Measurements from ENCODE around the gene TBC1D10A. TPM values are rescaled to one million over a fixed set of nuclear protein-coding genes. Genes with fewer than 3 reads are reported as not detected.

The TBC1D10A gene
- polyA plus RNA-seq, 2 donors = 30.4 to 35.3 TPM

- no peak overlapping the region for H3K4me3 ChIP-seq (ENCODE audit: low read depth in 1 of 2, low read length in 2 of 2)
- no peaks in the 10 kb centered on the region for H3K9me3 ChIP-seq (ENCODE audit: control insufficient read depth in 2 of 2, insufficient read depth in 1 of 2, low read depth in 1 of 2, low read length in 1 of 2)
- peaks cover 41 to 65% of the 10 kb centered on the region in 2 donors for H3K36me3 ChIP-seq (ENCODE audit: control insufficient read depth in 2 of 2, insufficient read depth in 2 of 2, low read length in 1 of 2)
- no peaks in the 10 kb centered on the region for H3K27me3 ChIP-seq (ENCODE audit: control insufficient read depth in 1 of 2, insufficient read depth in 2 of 2, low read length in 2 of 2)
- H3K27ac ChIP-seq (ENCODE audit: low read depth in 2 of 2, low read length in 1 of 2) = peak overlapping the region in 1 of 2 donors; percentile 16
- WGBS, 2 donors = 94 to 97% methylated on average over 4 of the region's 4 CpGs
- H3K4me1 ChIP-seq (ENCODE audit: control insufficient read depth in 2 of 2, insufficient read depth in 2 of 2, low read length in 1 of 2) = peaks cover 0 to 4% of the 10 kb centered on the region in 2 donors
Measured at GRCh38 chr22:30334646-30335045, 7.9 kb upstream of the TBC1D10A start.

GRCh38 chr22:30333707-30334087 lies 7.0 kb upstream of the TBC1D10A start:
- Histone ChIP-seq H3K4me3 (ENCODE audit: low read depth in 1 of 2, low read length in 2 of 2) (no peak overlapping the region), H3K27me3 (ENCODE audit: control insufficient read depth in 1 of 2, insufficient read depth in 2 of 2, low read length in 2 of 2) (no peaks in the 10 kb centered on the region), H3K4me1 (ENCODE audit: control insufficient read depth in 2 of 2, insufficient read depth in 2 of 2, low read length in 1 of 2) (peaks cover 0 to 4% of the 10 kb centered on the region in 2 donors), H3K36me3 (ENCODE audit: control insufficient read depth in 2 of 2, insufficient read depth in 2 of 2, low read length in 1 of 2) (peaks cover 36 to 57% of the 10 kb centered on the region in 2 donors), H3K27ac (ENCODE audit: low read depth in 2 of 2, low read length in 1 of 2) (no peak overlapping the region), H3K9me3 (ENCODE audit: control insufficient read depth in 2 of 2, insufficient read depth in 1 of 2, low read depth in 1 of 2, low read length in 1 of 2) (no peaks in the 10 kb centered on the region)
- 84% methylated on average over 3 of the region's 3 CpGs for WGBS, 2 donors

- WGBS, 2 donors = 82 to 88% methylated on average over 2 of the region's 2 CpGs
Measured at GRCh38 chr22:30332994-30333706, 6.4 kb upstream of the TBC1D10A start.

GRCh38 chr22:30332551-30332950 lies 5.8 kb upstream of the TBC1D10A start:
- Histone ChIP-seq H3K4me1 (ENCODE audit: control insufficient read depth in 2 of 2, insufficient read depth in 2 of 2, low read length in 1 of 2) (peaks cover 0 to 4% of the 10 kb centered on the region in 2 donors), H3K27me3 (ENCODE audit: control insufficient read depth in 1 of 2, insufficient read depth in 2 of 2, low read length in 2 of 2) (no peaks in the 10 kb centered on the region), H3K9me3 (ENCODE audit: control insufficient read depth in 2 of 2, insufficient read depth in 1 of 2, low read depth in 1 of 2, low read length in 1 of 2) (no peaks in the 10 kb centered on the region), H3K27ac (ENCODE audit: low read depth in 2 of 2, low read length in 1 of 2) (no peak overlapping the region), H3K4me3 (ENCODE audit: low read depth in 1 of 2, low read length in 2 of 2) (no peak overlapping the region), H3K36me3 (ENCODE audit: control insufficient read depth in 2 of 2, insufficient read depth in 2 of 2, low read length in 1 of 2) (peaks cover 32 to 48% of the 10 kb centered on the region in 2 donors)
- WGBS, 2 donors = 79 to 80% methylated on average over 5 of the region's 5 CpGs

More at GRCh38 chr22:30332994-30333706, 6.4 kb upstream of the TBC1D10A start:
- Histone ChIP-seq H3K4me3 (ENCODE audit: low read depth in 1 of 2, low read length in 2 of 2) (no peak overlapping the region), H3K27me3 (ENCODE audit: control insufficient read depth in 1 of 2, insufficient read depth in 2 of 2, low read length in 2 of 2) (no peaks in the 10 kb centered on the region), H3K4me1 (ENCODE audit: control insufficient read depth in 2 of 2, insufficient read depth in 2 of 2, low read length in 1 of 2) (peaks cover 0 to 4% of the 10 kb centered on the region in 2 donors), H3K9me3 (ENCODE audit: control insufficient read depth in 2 of 2, insufficient read depth in 1 of 2, low read depth in 1 of 2, low read length in 1 of 2) (no peaks in the 10 kb centered on the region), H3K36me3 (ENCODE audit: control insufficient read depth in 2 of 2, insufficient read depth in 2 of 2, low read length in 1 of 2) (peaks cover 32 to 53% of the 10 kb centered on the region in 2 donors), H3K27ac (ENCODE audit: low read depth in 2 of 2, low read length in 1 of 2) (no peak overlapping the region)

GRCh38 chr22:30328466-30329049 lies 1.8 kb upstream of the TBC1D10A start:
- H3K4me3 ChIP-seq (ENCODE audit: low read depth in 1 of 2, low read length in 2 of 2) = no peak overlapping the region
- no peak overlapping the region for H3K27ac ChIP-seq (ENCODE audit: low read depth in 2 of 2, low read length in 1 of 2)
- peaks cover 2 to 11% of the 10 kb centered on the region in 2 donors for H3K4me1 ChIP-seq (ENCODE audit: control insufficient read depth in 2 of 2, insufficient read depth in 2 of 2, low read length in 1 of 2)
- no peaks in the 10 kb centered on the region for H3K9me3 ChIP-seq (ENCODE audit: control insufficient read depth in 2 of 2, insufficient read depth in 1 of 2, low read depth in 1 of 2, low read length in 1 of 2)
- H3K27me3 ChIP-seq (ENCODE audit: control insufficient read depth in 1 of 2, insufficient read depth in 2 of 2, low read length in 2 of 2) = no peaks in the 10 kb centered on the region
- WGBS, 2 donors = 82 to 83% methylated on average over 3 of the region's 3 CpGs
- peaks cover 4 to 13% of the 10 kb centered on the region in 2 donors for H3K36me3 ChIP-seq (ENCODE audit: control insufficient read depth in 2 of 2, insufficient read depth in 2 of 2, low read length in 1 of 2)

- WGBS, 2 donors = 60 to 64% methylated on average over 5 of the region's 5 CpGs
- Histone ChIP-seq H3K27me3 (ENCODE audit: control insufficient read depth in 1 of 2, insufficient read depth in 2 of 2, low read length in 2 of 2) (no peaks in the 10 kb centered on the region), H3K4me3 (ENCODE audit: low read depth in 1 of 2, low read length in 2 of 2) (no peak overlapping the region), H3K9me3 (ENCODE audit: control insufficient read depth in 2 of 2, insufficient read depth in 1 of 2, low read depth in 1 of 2, low read length in 1 of 2) (no peaks in the 10 kb centered on the region), H3K4me1 (ENCODE audit: control insufficient read depth in 2 of 2, insufficient read depth in 2 of 2, low read length in 1 of 2) (peaks cover 2 to 11% of the 10 kb centered on the region in 2 donors), H3K27ac (ENCODE audit: low read depth in 2 of 2, low read length in 1 of 2) (peak overlapping the region in 1 of 2 donors; percentile 94), H3K36me3 (ENCODE audit: control insufficient read depth in 2 of 2, insufficient read depth in 2 of 2, low read length in 1 of 2) (peaks cover 0 to 13% of the 10 kb centered on the region in 2 donors)
Measured at GRCh38 chr22:30327864-30328345, 1.2 kb upstream of the TBC1D10A start.

- Histone ChIP-seq H3K27me3 (ENCODE audit: control insufficient read depth in 1 of 2, insufficient read depth in 2 of 2, low read length in 2 of 2) (no peaks in the 10 kb centered on the region), H3K4me3 (ENCODE audit: low read depth in 1 of 2, low read length in 2 of 2) (peak overlapping the region; percentile 56 to 95), H3K4me1 (ENCODE audit: control insufficient read depth in 2 of 2, insufficient read depth in 2 of 2, low read length in 1 of 2) (peaks cover 2 to 16% of the 10 kb centered on the region in 2 donors), H3K36me3 (ENCODE audit: control insufficient read depth in 2 of 2, insufficient read depth in 2 of 2, low read length in 1 of 2) (peaks cover 0 to 6% of the 10 kb centered on the region in 2 donors), H3K9me3 (ENCODE audit: control insufficient read depth in 2 of 2, insufficient read depth in 1 of 2, low read depth in 1 of 2, low read length in 1 of 2) (no peaks in the 10 kb centered on the region), H3K27ac (ENCODE audit: low read depth in 2 of 2, low read length in 1 of 2) (peak overlapping the region; percentile 84 to 87)
- WGBS, 2 donors = 0 to 1% methylated on average over 33 to 34 of the region's 34 CpGs
Measured at GRCh38 chr22:30326255-30326705, 461 bp downstream of the TBC1D10A start.

- Histone ChIP-seq H3K4me3 (ENCODE audit: low read depth in 1 of 2, low read length in 2 of 2) (peak overlapping the region; percentile 56 to 95), H3K36me3 (ENCODE audit: control insufficient read depth in 2 of 2, insufficient read depth in 2 of 2, low read length in 1 of 2) (peaks cover 0 to 7% of the 10 kb centered on the region in 2 donors), H3K27ac (ENCODE audit: low read depth in 2 of 2, low read length in 1 of 2) (peak overlapping the region; percentile 84 to 87), H3K9me3 (ENCODE audit: control insufficient read depth in 2 of 2, insufficient read depth in 1 of 2, low read depth in 1 of 2, low read length in 1 of 2) (no peaks in the 10 kb centered on the region), H3K27me3 (ENCODE audit: control insufficient read depth in 1 of 2, insufficient read depth in 2 of 2, low read length in 2 of 2) (no peaks in the 10 kb centered on the region), H3K4me1 (ENCODE audit: control insufficient read depth in 2 of 2, insufficient read depth in 2 of 2, low read length in 1 of 2) (peaks cover 2 to 19% of the 10 kb centered on the region in 2 donors)
- WGBS, 2 donors = 26% methylated on average over 14 of the region's 14 CpGs
Measured at GRCh38 chr22:30325724-30326254, 952 bp downstream of the TBC1D10A start.

GRCh38 chr22:30325065-30325720 lies 1.5 kb downstream of the TBC1D10A start:
- Histone ChIP-seq H3K27ac (ENCODE audit: low read depth in 2 of 2, low read length in 1 of 2) (peak overlapping the region; percentile 84 to 87), H3K4me1 (ENCODE audit: control insufficient read depth in 2 of 2, insufficient read depth in 2 of 2, low read length in 1 of 2) (peaks cover 6 to 25% of the 10 kb centered on the region in 2 donors), H3K27me3 (ENCODE audit: control insufficient read depth in 1 of 2, insufficient read depth in 2 of 2, low read length in 2 of 2) (no peaks in the 10 kb centered on the region), H3K9me3 (ENCODE audit: control insufficient read depth in 2 of 2, insufficient read depth in 1 of 2, low read depth in 1 of 2, low read length in 1 of 2) (no peaks in the 10 kb centered on the region), H3K4me3 (ENCODE audit: low read depth in 1 of 2, low read length in 2 of 2) (peak overlapping the region; percentile 56 to 95), H3K36me3 (ENCODE audit: control insufficient read depth in 2 of 2, insufficient read depth in 2 of 2, low read length in 1 of 2) (peaks cover 0 to 10% of the 10 kb centered on the region in 2 donors)
- WGBS, 2 donors = 32 to 36% methylated on average over 5 of the region's 5 CpGs
